Neural crest cell (in vitro differentiated cells): ENCODE data around the gene VWA7. TPM values are rescaled to one million over a fixed set of nuclear protein-coding genes. Genes with fewer than 3 reads are reported as not detected.
A peak's percentile ranks its signal among the peaks of the same experiment; 100 is the strongest.

Experiments used
- DNase-seq: peaks from one replicate; pipeline ENCODE4 v3.0.0; 2021; ENCODE audit warnings: low read depth, mixed read lengths, low spot score
- H3K27ac Mint-ChIP-seq: one replicate; pipeline ENCODE4 v1.8.0; 2021; ENCODE audit warnings: mild to moderate bottlenecking, mixed read lengths; ENCODE audit not compliant: unreplicated experiment
- H3K27me3 Mint-ChIP-seq: 2 replicates; pipeline ENCODE4 v1.8.0; 2021; ENCODE audit warnings: low read depth, mild to moderate bottlenecking, mixed read lengths
- H3K36me3 Mint-ChIP-seq: 2 replicates; pipeline ENCODE4 v1.8.0; 2021; ENCODE audit warnings: low read depth, mild to moderate bottlenecking, mixed read lengths
- H3K4me1 Mint-ChIP-seq: 2 replicates; pipeline ENCODE4 v1.8.0; 2021; ENCODE audit warnings: mixed read lengths
- H3K4me3 Mint-ChIP-seq: one replicate; pipeline ENCODE4 v1.8.0; 2021; ENCODE audit warnings: mild to moderate bottlenecking, mixed read lengths
- H3K9me3 Mint-ChIP-seq: 2 replicates; pipeline ENCODE4 v1.8.0; 2021; ENCODE audit warnings: mixed read lengths
- CTCF ChIP-seq: fragments of 200-600 bp; sonication (generic); conservative IDR thresholded peaks from 2 replicates; pipeline ENCODE4 v1.5.0; 2021; ENCODE audit warnings: antibody characterized with exemption, mild to moderate bottlenecking
- total RNA-seq: library from RNA; stranded (reverse); gene quantifications from 2 replicates; pipeline ENCODE4 v1.2.1, GENCODE V29; 2021

Gene VWA7
- total RNA-seq, 1 donor from 2014 or later, result 2.7 TPM

- H3K36me3 Mint-ChIP-seq, result no peaks in the 10 kb centered on the region
- TF ChIP-seq CTCF, result no peak
- DNase-seq, result no peak
- H3K27ac Mint-ChIP-seq, result no peak overlapping the region
- H3K4me3 Mint-ChIP-seq, result no peak overlapping the region
- no peaks in the 10 kb centered on the region for H3K4me1 Mint-ChIP-seq
- H3K27me3 Mint-ChIP-seq, result no peaks in the 10 kb centered on the region
- H3K9me3 Mint-ChIP-seq, result no peaks in the 10 kb centered on the region
Observed at GRCh38 chr6:31777667-31778050, 531 bp upstream of the VWA7 start.

- Mint-ChIP-seq H3K36me3 (no peaks in the 10 kb centered on the region), H3K9me3 (no peaks in the 10 kb centered on the region), H3K4me1 (no peaks in the 10 kb centered on the region), H3K27ac (no peak overlapping the region), H3K4me3 (no peak overlapping the region), H3K27me3 (no peaks in the 10 kb centered on the region)
- DNase-seq, result no peak
- TF ChIP-seq CTCF, result no peak
Observed at GRCh38 chr6:31776485-31776988, 591 bp downstream of the VWA7 start.

- no peaks in the 10 kb centered on the region for H3K9me3 Mint-ChIP-seq
- no peak for TF ChIP-seq CTCF
- H3K36me3 Mint-ChIP-seq, result no peaks in the 10 kb centered on the region
- no peaks in the 10 kb centered on the region for H3K4me1 Mint-ChIP-seq
- no peaks in the 10 kb centered on the region for H3K27me3 Mint-ChIP-seq
- H3K4me3 Mint-ChIP-seq, result no peak overlapping the region
- no peak for DNase-seq
- H3K27ac Mint-ChIP-seq, result peak overlapping the region; percentile 71
Observed at GRCh38 chr6:31775633-31776484, 1.3 kb downstream of the VWA7 start.

- DNase-seq, result no peak
- TF ChIP-seq CTCF, result no peak
- H3K27me3 Mint-ChIP-seq, result no peaks in the 10 kb centered on the region
- peak overlapping the region; percentile 71 for H3K27ac Mint-ChIP-seq
- no peaks in the 10 kb centered on the region for H3K4me1 Mint-ChIP-seq
- H3K4me3 Mint-ChIP-seq, result no peak overlapping the region
- H3K36me3 Mint-ChIP-seq, result no peaks in the 10 kb centered on the region
- H3K9me3 Mint-ChIP-seq, result no peaks in the 10 kb centered on the region
Observed at GRCh38 chr6:31775184-31775583, 1.9 kb downstream of the VWA7 start.

- Mint-ChIP-seq H3K36me3 (no peaks in the 10 kb centered on the region), H3K27ac (no peak overlapping the region), H3K9me3 (no peaks in the 10 kb centered on the region), H3K4me1 (peaks cover 4% of the 10 kb centered on the region), H3K27me3 (no peaks in the 10 kb centered on the region), H3K4me3 (no peak overlapping the region)
- no peak for DNase-seq
- no peak for TF ChIP-seq CTCF
Observed at GRCh38 chr6:31771992-31772358, 5.2 kb downstream of the VWA7 start.
